ENCODE results near the gene WDR59. TPM values are rescaled to one million over a fixed set of nuclear protein-coding genes. Genes with fewer than 3 reads are reported as not detected.

The WDR59 gene
- total RNA-seq, 2 experiments from 2014 or later, result 59.0 to 74.6 TPM

GRCh38 chr16:74902161-74902560 lies 82.8 kb downstream of the WDR59 start:
- H3K27me3 Mint-ChIP-seq, result no peaks in the 10 kb centered on the region
- H3K36me3 Mint-ChIP-seq, result peaks cover 38% of the 10 kb centered on the region
- CTCF ChIA-PET, result no interaction called here
- H3K4me3 Mint-ChIP-seq, result no peak overlapping the region
- no peak for DNase-seq
- H3K27ac Mint-ChIP-seq, result no peak overlapping the region
- no peak for ATAC-seq
- H3K9me3 Mint-ChIP-seq (ENCODE audit: low read depth), result no peaks in the 10 kb centered on the region
- no peaks in the 10 kb centered on the region for H3K4me1 Mint-ChIP-seq

- Mint-ChIP-seq H3K4me3 (no peak overlapping the region), H3K9me3 (ENCODE audit: low read depth) (no peaks in the 10 kb centered on the region), H3K27me3 (no peaks in the 10 kb centered on the region), H3K27ac (no peak overlapping the region), H3K4me1 (no peaks in the 10 kb centered on the region), H3K36me3 (peaks cover 32% of the 10 kb centered on the region)
- CTCF ChIA-PET, result no interaction called here
- ATAC-seq (no peak), DNase-seq (no peak)
Measured at GRCh38 chr16:74901606-74902005, 83.3 kb downstream of the WDR59 start.

- CTCF ChIA-PET, result no interaction called here
- Mint-ChIP-seq H3K27ac (no peak overlapping the region), H3K36me3 (peaks cover 24% of the 10 kb centered on the region), H3K9me3 (ENCODE audit: low read depth) (no peaks in the 10 kb centered on the region), H3K4me3 (no peak overlapping the region), H3K4me1 (no peaks in the 10 kb centered on the region), H3K27me3 (no peaks in the 10 kb centered on the region)
- ATAC-seq, result no peak
- no peak for DNase-seq
Measured at GRCh38 chr16:74899816-74900215, 85.1 kb downstream of the WDR59 start.

GRCh38 chr16:74898659-74899058 lies 86.3 kb downstream of the WDR59 start:
- Mint-ChIP-seq H3K4me3 (no peak overlapping the region), H3K4me1 (no peaks in the 10 kb centered on the region), H3K27me3 (no peaks in the 10 kb centered on the region), H3K9me3 (ENCODE audit: low read depth) (no peaks in the 10 kb centered on the region), H3K36me3 (peaks cover 22% of the 10 kb centered on the region), H3K27ac (no peak overlapping the region)
- CTCF ChIA-PET, result no interaction called here
- ATAC-seq, result no peak
- DNase-seq, result no peak

DNA sequence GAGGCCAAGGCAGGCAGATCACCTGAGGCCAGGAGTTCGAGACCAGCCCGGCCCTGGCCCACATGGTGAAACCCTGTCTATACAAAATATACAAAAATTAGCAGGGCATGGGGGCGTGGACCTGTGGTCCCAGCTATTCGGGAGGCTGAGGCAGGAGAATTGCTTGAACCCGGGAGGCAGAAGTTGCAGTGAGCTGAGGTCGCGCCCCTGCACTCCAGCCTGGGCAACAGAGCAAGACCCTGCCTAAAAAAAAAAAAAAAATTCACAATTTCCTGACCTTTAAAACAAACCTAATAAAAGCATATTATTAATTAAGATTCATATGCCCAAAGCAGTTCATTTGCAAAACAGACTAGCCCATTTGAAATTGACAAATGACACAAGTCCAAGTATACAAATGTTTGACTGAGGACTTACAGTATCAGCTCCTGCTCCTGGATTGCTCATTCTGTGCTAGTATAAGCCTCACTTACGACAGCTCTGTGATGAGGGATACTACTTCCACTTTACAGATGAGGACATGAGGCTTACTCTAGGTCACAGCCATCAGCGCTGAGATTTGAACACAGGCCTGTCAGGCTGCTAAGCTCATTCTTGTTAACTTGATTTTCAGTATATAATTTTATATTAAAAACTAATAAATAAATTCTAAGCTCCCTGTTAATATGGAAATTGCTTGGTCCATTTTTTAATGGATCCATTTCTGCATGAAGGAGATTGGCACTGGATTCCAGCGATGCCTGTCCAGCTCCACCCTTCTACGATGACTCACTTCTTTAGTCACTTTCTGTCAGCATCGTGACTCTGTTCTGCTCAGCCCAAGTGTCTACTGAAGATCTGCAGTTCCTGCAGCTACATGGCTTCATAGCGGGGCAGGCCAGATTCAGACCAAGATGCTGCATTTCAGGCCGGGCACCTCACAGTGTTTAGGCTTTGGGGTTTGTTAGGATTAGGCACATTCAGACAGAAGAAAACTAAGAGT lies 88.2 kb downstream of the WDR59 start:
- DNase-seq, result no peak
- ATAC-seq, result no peak
- H3K27ac Mint-ChIP-seq, result no peak overlapping the region

DNA sequence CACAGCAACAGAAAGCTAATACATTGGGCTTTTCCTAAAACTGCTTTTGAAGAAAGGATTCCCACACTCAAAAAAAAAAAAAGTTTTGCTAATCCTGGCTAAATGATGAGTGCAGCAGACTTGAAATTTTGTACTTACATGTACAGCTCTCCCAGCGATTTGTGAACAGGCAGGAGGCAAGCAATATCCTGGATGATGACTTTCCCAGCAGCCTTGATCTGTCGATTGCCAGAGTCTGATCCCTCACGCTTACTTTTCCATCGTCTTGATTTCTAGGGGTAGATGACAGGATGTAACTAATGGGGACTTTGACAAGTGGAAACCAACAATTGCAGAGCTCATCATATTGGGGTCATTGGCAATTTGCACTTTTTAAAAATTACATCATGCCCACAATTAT lies 91.4 kb downstream of the WDR59 start:
- Mint-ChIP-seq H3K4me3 (no peak overlapping the region), H3K4me1 (peaks cover 6% of the 10 kb centered on the region), H3K36me3 (peaks cover 25% of the 10 kb centered on the region), H3K27ac (no peak overlapping the region), H3K27me3 (no peaks in the 10 kb centered on the region), H3K9me3 (ENCODE audit: low read depth) (no peaks in the 10 kb centered on the region)
- DNase-seq, result no peak
- no peak for ATAC-seq
- CTCF ChIA-PET, result no interaction called here

More for the DNA sequence above, 88.2 kb downstream of the WDR59 start:
- CTCF ChIA-PET, result interaction anchor here (1.2 to 1.4 kb wide), 2 partner anchors 83 to 214 kb away, joined by 3 read pairs; no protein-coding TSS in a partner anchor
- H3K4me1 Mint-ChIP-seq, result no peaks in the 10 kb centered on the region
- H3K9me3 Mint-ChIP-seq (ENCODE audit: low read depth), result no peaks in the 10 kb centered on the region
- H3K27me3 Mint-ChIP-seq, result no peaks in the 10 kb centered on the region
- no peak overlapping the region for H3K4me3 Mint-ChIP-seq
- H3K36me3 Mint-ChIP-seq, result peaks cover 21% of the 10 kb centered on the region

DNA sequence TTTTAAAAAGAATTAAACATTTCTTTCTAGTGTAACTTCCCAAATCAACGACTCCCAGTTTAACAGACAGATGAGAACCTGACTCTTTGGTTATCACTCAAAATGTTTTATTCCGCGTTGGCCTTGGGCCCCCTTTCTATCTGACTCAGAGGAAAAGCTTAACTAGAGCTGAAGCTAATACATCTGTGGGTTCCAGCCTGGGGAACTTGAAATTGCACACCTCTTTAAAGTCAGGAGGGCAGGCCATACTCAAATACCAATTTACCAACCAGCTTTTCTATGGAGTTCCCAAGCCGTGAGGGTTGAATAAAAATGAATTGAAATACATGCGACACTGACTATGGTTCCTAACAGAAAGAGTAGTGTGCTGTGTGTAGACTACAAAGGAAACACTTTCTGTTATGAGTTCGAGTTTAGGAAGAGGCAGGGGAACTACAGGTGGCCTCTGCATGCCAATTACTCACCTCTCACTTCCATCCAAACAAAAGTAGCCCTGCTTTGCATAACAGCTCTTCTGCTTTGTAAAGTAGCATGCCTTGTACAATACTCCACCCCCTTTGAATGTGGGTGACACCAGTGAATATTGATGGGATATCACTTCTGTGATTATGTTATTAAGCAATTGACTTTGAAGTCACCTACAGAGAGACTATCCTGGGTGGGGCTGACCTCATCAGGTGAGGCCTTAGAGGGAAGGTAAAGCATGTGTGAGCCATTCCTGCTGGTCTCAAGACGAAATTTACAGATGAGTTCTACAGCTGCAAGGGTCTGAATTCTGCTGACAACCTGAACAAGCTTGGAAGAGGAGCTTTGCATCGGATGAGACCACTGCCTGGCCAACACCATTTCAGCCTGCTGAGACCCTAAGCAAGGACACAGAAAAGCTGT lies 92.1 kb downstream of the WDR59 start:
- no peak overlapping the region for H3K27ac Mint-ChIP-seq
- no peaks in the 10 kb centered on the region for H3K27me3 Mint-ChIP-seq
- no peak overlapping the region for H3K4me3 Mint-ChIP-seq
- no peaks in the 10 kb centered on the region for H3K9me3 Mint-ChIP-seq (ENCODE audit: low read depth)
- peaks cover 27% of the 10 kb centered on the region for H3K36me3 Mint-ChIP-seq
- H3K4me1 Mint-ChIP-seq, result peaks cover 13% of the 10 kb centered on the region
- ATAC-seq (no peak), DNase-seq (no peak)
- CTCF ChIA-PET, result no interaction called here

DNA sequence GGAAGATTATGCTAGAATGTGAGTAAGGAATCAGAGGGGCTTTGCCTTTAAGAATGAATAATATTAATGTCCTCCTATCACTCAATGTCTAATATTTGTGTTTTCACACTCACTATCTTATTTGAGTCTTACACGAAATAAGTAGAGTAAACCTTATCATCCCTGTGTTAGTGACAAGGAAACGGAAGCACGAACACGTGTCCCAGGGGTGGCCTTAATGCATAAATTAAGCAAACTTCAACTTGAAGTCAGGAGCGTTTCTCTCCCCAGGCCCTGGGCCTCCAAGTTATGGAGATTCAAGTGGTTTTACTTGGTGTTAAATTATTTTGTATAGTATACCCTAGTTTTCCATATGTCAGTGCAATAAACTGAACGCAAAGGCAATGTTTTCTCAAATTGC lies 96.0 kb downstream of the WDR59 start:
- H3K4me3 Mint-ChIP-seq, result no peak overlapping the region
- no peak for DNase-seq
- H3K36me3 Mint-ChIP-seq, result peaks cover 36% of the 10 kb centered on the region
- CTCF ChIA-PET, result no interaction called here
- no peaks in the 10 kb centered on the region for H3K27me3 Mint-ChIP-seq
- peaks cover 13% of the 10 kb centered on the region for H3K4me1 Mint-ChIP-seq
- no peak for ATAC-seq
- H3K27ac Mint-ChIP-seq, result no peak overlapping the region
- H3K9me3 Mint-ChIP-seq (ENCODE audit: low read depth), result no peaks in the 10 kb centered on the region

DNA sequence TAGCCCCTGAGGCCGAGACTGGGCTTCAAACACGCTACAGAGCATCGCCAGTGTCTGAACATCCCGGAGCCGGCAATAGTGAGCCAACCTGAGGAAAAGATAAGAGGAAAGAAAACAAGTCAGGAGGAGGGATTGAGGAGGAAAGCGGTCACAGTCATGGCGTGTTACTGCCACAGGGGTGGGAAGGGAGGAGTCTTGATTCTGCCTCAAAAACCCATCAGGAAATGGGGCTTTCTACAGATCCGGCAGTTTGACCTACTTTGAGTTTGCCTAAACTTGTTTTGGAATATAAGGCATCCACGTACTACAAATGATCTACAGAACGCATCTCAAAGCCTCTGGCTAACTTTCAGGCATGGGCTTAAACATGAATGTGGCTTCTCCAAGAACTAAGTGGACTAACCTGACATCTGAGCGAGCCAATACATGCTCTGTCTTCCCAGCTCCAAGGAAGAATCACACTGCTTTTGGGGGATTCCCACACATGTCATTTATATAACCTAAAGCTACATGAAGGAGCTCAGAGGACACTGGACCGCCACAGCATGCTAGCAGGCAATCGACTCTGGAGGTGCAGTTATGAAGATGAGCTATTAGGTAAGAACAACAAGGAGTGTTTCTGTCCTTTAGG lies 96.6 kb downstream of the WDR59 start:
- CTCF ChIA-PET, result no interaction called here
- no peaks in the 10 kb centered on the region for H3K27me3 Mint-ChIP-seq
- ATAC-seq (no peak), DNase-seq (no peak)
- H3K27ac Mint-ChIP-seq, result peak overlapping the region; percentile 22
- no peak overlapping the region for H3K4me3 Mint-ChIP-seq
- H3K9me3 Mint-ChIP-seq (ENCODE audit: low read depth), result no peaks in the 10 kb centered on the region
- H3K36me3 Mint-ChIP-seq, result peaks cover 35% of the 10 kb centered on the region
- H3K4me1 Mint-ChIP-seq, result peaks cover 13% of the 10 kb centered on the region

GRCh38 chr16:74887084-74887483 lies 97.8 kb downstream of the WDR59 start:
- Mint-ChIP-seq H3K4me1 (peaks cover 13% of the 10 kb centered on the region), H3K27me3 (no peaks in the 10 kb centered on the region), H3K4me3 (no peak overlapping the region), H3K9me3 (ENCODE audit: low read depth) (no peaks in the 10 kb centered on the region), H3K36me3 (peaks cover 29% of the 10 kb centered on the region), H3K27ac (no peak overlapping the region)
- CTCF ChIA-PET, result no interaction called here
- DNase-seq, result no peak
- ATAC-seq, result no peak

DNA sequence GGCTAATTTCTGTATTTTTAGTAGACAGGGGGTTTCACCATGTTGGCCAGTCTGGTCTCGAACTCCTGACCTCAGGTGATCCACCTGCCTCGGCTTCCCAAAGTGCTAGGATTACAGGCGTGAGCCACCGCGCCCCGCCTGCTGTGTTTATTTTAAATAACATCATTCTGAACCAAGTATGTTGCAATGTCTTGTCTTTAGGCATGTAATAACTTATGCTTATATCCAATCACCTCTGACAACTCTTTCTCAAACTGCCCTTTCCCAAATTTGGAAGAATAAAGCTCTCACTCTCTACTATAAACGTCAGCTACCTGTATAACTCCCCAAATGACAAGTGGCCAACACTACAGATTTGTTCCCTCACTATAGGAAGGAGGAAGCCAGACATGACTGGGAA lies 107.2 kb downstream of the WDR59 start:
- H3K4me1 Mint-ChIP-seq, result peaks cover 7% of the 10 kb centered on the region
- no peaks in the 10 kb centered on the region for H3K27me3 Mint-ChIP-seq
- CTCF ChIA-PET, result no interaction called here
- no peak overlapping the region for H3K27ac Mint-ChIP-seq
- no peak for ATAC-seq
- H3K36me3 Mint-ChIP-seq, result peaks cover 12% of the 10 kb centered on the region
- no peak overlapping the region for H3K4me3 Mint-ChIP-seq
- no peaks in the 10 kb centered on the region for H3K9me3 Mint-ChIP-seq (ENCODE audit: low read depth)
- no peak for DNase-seq

GRCh38 chr16:74874912-74875546 lies 109.9 kb downstream of the WDR59 start:
- peaks cover 12% of the 10 kb centered on the region for H3K36me3 Mint-ChIP-seq
- no peak overlapping the region for H3K27ac Mint-ChIP-seq
- CTCF ChIA-PET, result no interaction called here
- no peak overlapping the region for H3K4me3 Mint-ChIP-seq
- no peaks in the 10 kb centered on the region for H3K27me3 Mint-ChIP-seq
- ATAC-seq, result no peak
- no peak for DNase-seq
- H3K4me1 Mint-ChIP-seq, result peaks cover 7% of the 10 kb centered on the region
- no peaks in the 10 kb centered on the region for H3K9me3 Mint-ChIP-seq (ENCODE audit: low read depth)

DNA sequence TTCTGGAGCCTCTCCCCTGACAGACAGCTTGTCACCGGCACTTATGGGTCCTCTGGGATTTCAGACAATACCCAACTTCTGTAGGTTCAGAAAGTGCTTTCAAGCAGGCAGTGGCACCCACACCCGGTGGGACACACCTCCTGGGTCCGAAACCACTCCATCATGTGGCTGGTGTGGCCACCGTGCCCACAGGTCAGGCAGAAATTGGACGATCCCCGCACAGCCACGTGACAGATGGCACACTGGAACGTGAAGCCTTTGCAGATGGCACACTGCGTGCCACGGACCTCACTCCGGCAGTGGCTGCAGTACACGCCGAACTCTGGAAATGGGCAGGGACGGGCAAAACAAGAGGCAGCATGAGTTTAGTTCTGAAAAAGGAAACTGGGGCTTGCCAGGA lies 110.8 kb downstream of the WDR59 start:
- CTCF ChIA-PET, result interaction anchor here (0.8 to 1.7 kb wide), 2 partner anchors 9 to 11 kb away, joined by 5 to 6 read pairs; no protein-coding TSS in a partner anchor
- no peak for ATAC-seq
- Mint-ChIP-seq H3K36me3 (peaks cover 14% of the 10 kb centered on the region), H3K27me3 (no peaks in the 10 kb centered on the region), H3K4me3 (no peak overlapping the region), H3K27ac (no peak overlapping the region), H3K4me1 (peaks cover 7% of the 10 kb centered on the region), H3K9me3 (ENCODE audit: low read depth) (no peaks in the 10 kb centered on the region)
- no peak for DNase-seq

Measured in activated CD8-positive, alpha-beta memory T cell treated with anti-CD3 and anti-CD28 coated beads, Interleukin-2, amount 10 ng/mL, durations not matched to agents 7 days and 5 days (primary cell).